ENCODE results near the gene TMEM176A. TPM values are rescaled to one million over a fixed set of nuclear protein-coding genes. Genes with fewer than 3 reads are reported as not detected.

TMEM176A gene
- polyA plus RNA-seq, 2 of the 4 experiments (the other 2 are of a cell fraction): 0.05 TPM; not detected in 1

DNA sequence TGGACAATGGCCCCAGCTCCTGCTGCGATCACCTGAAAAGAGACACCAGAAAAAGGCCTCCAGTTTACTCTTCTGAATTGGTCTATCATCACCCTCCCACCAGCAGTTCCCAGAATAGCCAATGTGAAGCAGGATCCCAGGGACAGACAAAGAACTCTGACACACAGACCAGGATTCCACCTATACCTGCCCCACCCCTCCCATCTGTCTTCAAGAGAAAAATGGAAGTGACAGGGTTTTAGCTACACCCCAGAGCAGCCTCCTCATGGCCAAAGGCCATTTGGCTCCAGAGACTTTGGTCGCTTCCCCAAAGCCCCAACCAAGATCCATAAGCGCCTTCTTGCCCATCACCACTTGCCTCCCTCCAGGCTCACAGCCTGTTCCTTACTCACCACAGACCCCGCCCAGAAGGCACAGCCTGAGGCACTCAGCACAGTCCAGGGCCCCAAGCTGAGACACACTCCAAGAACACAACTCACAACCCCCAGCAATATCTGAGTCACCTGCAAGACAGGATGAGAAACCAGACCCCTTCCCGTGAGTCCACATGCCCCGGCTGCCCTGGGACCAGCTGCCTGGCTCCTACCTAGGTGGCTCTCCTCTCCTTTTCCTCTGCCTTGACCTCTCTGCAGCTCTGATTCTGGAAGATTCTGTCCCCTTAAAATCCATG, 6.9 kb upstream of the TMEM176A start:
- FAIRE-seq (no peak), DNase-seq (ENCODE audit: low read depth in 1 of 2, low spot score in 1 of 2) (no peak), ATAC-seq (no peak)
- ChIA-PET POLR2A (no interaction called here), CTCF (interaction anchor here (0.8 to 3.0 kb wide), 3 partner anchors 10 to 83 kb away, joined by 3 to 13 read pairs (median 3); no protein-coding TSS in a partner anchor)
- Histone ChIP-seq H3K4me1 (no peaks in the 10 kb centered on the region), H3K27ac (no peak overlapping the region), H3K4me3 (no peak overlapping the region), H3K4me2 (no peak overlapping the region), H3K9me3 (no peaks in the 10 kb centered on the region)
- 12% methylated on average over 6 of the region's 6 CpGs for WGBS (ENCODE audit: missing lambda C conversion rate)
- TF ChIP-seq, protein P1, sequence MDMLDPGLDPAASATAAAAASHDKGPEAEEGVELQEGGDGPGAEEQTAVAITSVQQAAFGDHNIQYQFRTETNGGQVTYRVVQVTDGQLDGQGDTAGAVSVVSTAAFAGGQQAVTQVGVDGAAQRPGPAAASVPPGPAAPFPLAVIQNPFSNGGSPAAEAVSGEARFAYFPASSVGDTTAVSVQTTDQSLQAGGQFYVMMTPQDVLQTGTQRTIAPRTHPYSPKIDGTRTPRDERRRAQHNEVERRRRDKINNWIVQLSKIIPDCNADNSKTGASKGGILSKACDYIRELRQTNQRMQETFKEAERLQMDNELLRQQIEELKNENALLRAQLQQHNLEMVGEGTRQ (IDR thresholded peaks at IDR 0.05): no peak
- TF ChIP-seq CHD2 (IDR thresholded peaks at IDR 0.05; ENCODE audit: low read length, partially characterized antibody) (no peak), JUN (IDR thresholded peaks at IDR 0.05) (no peak), PHF8 (IDR thresholded peaks at IDR 0.05; ENCODE audit: borderline replicate concordance, low read depth) (no peak), MAFK (IDR thresholded peaks at IDR 0.05; ENCODE audit: partially characterized antibody) (no peak), ZC3H11A (IDR thresholded peaks at IDR 0.05) (no peak), TFCP2L1 (CRISPR knock-in tag; IDR thresholded peaks at IDR 0.05) (no peak), E2F6 (IDR thresholded peaks at IDR 0.05; ENCODE audit: borderline replicate concordance, low read depth) (no peak)
- TF ChIP-seq, protein P2, sequence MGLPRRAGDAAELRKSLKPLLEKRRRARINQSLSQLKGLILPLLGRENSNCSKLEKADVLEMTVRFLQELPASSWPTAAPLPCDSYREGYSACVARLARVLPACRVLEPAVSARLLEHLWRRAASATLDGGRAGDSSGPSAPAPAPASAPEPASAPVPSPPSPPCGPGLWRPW (IDR thresholded peaks at IDR 0.05): no peak

- FAIRE-seq (no peak), DNase-seq (ENCODE audit: low read depth in 1 of 2, low spot score in 1 of 2) (no peak), ATAC-seq (no peak)
- no peaks in the 10 kb centered on the region for H3K9me3 ChIP-seq
- no peak overlapping the region for H3K27ac ChIP-seq
- no peaks in the 10 kb centered on the region for H3K4me1 ChIP-seq
- no peak overlapping the region for H3K4me3 ChIP-seq
- CTCF ChIA-PET: interaction anchor here (1.4 kb wide), 1 partner anchor 19 kb away, joined by 5 read pairs; no protein-coding TSS in a partner anchor
- TF ChIP-seq EHF (CRISPR knock-in tag; IDR thresholded peaks at IDR 0.05) (no peak), SREBF2 (IDR thresholded peaks at IDR 0.05) (no peak), CEBPB (IDR thresholded peaks at IDR 0.05) (no peak), HEYL (CRISPR knock-in tag; IDR thresholded peaks at IDR 0.05) (no peak), PHF8 (IDR thresholded peaks at IDR 0.05; ENCODE audit: borderline replicate concordance, low read depth) (no peak), ZNF302 (CRISPR knock-in tag; IDR thresholded peaks at IDR 0.05) (no peak), EP300 (IDR thresholded peaks at IDR 0.05) (no peak)
- TF ChIP-seq, protein P1 (IDR thresholded peaks at IDR 0.05): no peak
- TF ChIP-seq, protein P3, sequence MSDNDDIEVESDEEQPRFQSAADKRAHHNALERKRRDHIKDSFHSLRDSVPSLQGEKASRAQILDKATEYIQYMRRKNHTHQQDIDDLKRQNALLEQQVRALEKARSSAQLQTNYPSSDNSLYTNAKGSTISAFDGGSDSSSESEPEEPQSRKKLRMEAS (IDR thresholded peaks at IDR 0.05): no peak
- TF ChIP-seq, protein P4, sequence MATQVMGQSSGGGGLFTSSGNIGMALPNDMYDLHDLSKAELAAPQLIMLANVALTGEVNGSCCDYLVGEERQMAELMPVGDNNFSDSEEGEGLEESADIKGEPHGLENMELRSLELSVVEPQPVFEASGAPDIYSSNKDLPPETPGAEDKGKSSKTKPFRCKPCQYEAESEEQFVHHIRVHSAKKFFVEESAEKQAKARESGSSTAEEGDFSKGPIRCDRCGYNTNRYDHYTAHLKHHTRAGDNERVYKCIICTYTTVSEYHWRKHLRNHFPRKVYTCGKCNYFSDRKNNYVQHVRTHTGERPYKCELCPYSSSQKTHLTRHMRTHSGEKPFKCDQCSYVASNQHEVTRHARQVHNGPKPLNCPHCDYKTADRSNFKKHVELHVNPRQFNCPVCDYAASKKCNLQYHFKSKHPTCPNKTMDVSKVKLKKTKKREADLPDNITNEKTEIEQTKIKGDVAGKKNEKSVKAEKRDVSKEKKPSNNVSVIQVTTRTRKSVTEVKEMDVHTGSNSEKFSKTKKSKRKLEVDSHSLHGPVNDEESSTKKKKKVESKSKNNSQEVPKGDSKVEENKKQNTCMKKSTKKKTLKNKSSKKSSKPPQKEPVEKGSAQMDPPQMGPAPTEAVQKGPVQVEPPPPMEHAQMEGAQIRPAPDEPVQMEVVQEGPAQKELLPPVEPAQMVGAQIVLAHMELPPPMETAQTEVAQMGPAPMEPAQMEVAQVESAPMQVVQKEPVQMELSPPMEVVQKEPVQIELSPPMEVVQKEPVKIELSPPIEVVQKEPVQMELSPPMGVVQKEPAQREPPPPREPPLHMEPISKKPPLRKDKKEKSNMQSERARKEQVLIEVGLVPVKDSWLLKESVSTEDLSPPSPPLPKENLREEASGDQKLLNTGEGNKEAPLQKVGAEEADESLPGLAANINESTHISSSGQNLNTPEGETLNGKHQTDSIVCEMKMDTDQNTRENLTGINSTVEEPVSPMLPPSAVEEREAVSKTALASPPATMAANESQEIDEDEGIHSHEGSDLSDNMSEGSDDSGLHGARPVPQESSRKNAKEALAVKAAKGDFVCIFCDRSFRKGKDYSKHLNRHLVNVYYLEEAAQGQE (IDR thresholded peaks at IDR 0.05): no peak
- H3K4me2 ChIP-seq: no peak overlapping the region
- 46% methylated on average over 4 of the region's 4 CpGs for WGBS (ENCODE audit: missing lambda C conversion rate)
- POLR2A ChIA-PET: no interaction called here
These were observed 2.9 kb upstream of the TMEM176A start for GRCh38 chr7:150797661-150798060.

Measured in A549 (cell line).